GM12872 (cell line): ENCODE measurements around the gene ACTL6B.

Source experiments
- TF ChIP-seq, protein P1 (sequence below): IDR thresholded peaks from 3 replicates; pipeline ENCODE4 v1.5.1; 2011; ENCODE audit warnings: low read depth, mild to moderate bottlenecking, low read length, moderate library complexity; ENCODE audit not compliant: insufficient read depth

ACTL6B gene

DNA sequence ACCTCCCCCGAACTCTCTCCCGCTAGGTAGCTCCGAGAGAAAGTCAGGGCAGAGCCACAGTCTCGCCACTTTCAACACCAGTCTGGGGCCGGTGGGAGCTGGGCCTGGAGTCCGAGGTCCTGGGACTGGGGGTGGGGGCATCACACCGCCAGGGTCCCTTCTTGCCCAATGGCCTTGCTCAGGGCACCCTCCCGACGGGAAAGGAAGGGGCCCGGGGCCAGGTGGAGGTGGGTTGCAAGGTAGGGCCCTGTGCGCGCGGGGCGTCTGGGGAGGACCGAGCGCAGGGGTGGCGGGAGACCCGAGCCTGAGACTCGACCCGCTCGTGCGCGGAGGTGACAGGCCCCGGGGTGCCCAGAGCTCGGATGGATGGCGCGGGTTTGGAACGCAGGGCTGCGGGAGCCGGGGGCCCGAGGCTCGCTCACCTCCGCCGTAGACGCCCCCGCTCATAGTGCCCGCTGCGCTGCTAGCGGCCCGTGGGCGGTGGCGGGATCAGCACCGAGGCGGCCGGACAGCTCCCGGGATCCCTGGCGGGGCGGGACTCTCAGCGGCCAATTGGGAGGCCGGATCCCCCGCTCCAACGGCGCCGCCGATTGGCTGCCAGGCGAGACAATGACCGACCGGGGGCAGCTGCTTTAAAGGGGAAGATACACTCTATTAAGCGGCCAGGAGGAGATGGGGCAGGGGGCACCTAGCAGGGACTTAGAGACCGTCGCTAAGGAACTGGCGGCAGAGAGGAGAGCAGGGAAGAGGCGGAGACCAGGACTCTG, at the start of gene ACTL6B:
Gene ACTL6B (minus strand): TSS at position 541 of the 767 bp plus-strand sequence. CDS start 94 bp downstream, at position 447.
- TF ChIP-seq, protein P1, sequence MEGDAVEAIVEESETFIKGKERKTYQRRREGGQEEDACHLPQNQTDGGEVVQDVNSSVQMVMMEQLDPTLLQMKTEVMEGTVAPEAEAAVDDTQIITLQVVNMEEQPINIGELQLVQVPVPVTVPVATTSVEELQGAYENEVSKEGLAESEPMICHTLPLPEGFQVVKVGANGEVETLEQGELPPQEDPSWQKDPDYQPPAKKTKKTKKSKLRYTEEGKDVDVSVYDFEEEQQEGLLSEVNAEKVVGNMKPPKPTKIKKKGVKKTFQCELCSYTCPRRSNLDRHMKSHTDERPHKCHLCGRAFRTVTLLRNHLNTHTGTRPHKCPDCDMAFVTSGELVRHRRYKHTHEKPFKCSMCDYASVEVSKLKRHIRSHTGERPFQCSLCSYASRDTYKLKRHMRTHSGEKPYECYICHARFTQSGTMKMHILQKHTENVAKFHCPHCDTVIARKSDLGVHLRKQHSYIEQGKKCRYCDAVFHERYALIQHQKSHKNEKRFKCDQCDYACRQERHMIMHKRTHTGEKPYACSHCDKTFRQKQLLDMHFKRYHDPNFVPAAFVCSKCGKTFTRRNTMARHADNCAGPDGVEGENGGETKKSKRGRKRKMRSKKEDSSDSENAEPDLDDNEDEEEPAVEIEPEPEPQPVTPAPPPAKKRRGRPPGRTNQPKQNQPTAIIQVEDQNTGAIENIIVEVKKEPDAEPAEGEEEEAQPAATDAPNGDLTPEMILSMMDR: no peak

DNA sequence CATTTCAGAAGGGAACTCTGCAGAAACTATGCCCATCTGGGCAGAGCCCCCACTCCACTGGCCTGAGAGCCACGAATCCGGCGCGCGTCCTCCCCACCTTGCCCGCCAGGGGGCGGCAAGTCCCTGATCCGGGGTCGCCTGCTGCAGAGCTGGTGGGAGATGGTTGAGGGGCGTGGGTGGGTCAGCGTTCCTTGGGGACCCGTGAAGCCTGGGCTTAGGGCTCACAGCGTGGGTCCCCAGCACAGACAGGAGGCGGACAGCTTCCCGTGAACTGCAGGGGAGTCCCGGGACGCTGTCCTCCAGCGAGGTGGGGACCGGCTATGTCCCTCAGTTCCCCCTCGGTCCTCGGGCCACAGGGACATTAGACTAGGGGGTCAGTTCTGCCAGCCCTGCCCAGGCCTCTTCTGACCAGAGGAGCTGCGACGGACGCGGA, 49.1 kb upstream of the ACTL6B start:
- TF ChIP-seq, protein P1: peak; percentile 94

DNA sequence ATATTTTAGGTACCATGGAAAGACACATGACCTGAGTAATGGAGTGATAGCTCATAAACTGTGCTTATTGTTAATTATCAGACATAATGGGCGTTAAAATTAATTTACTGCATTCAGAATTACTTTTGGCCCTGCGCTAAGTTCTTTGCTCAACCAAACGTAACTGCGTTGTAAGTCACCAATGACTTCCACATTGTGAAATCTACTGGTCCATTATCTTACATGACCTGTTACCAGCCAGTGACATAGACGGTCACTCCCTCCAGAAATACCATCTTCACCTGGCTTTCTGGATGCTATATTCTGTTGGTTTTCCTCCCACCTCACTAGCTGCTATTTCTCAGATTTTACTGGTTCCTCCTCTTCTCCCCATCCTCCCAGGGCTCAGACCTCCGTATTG, 42.8 kb upstream of the ACTL6B start:
- TF ChIP-seq, protein P1: no peak

DNA sequence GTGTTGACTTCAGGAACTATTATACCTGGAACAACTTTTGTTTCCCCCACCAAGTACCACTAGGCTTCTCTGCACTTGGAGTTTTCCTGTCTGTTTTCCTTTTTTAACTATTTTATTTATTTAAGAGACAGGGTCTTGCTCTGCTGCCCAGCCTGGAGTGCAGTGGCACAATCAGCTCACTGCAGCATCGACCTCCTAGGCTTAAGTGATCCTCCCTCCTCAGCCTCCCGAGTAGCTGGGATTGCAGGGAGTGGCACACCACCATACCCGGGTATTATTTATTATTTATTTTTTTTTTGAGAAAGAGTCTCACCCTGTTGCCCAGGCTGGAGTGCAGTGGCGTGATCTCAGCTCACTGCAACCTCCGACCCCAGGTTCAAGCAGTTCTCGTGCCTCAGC, 39.9 kb upstream of the ACTL6B start:
- TF ChIP-seq, protein P1: no peak

DNA sequence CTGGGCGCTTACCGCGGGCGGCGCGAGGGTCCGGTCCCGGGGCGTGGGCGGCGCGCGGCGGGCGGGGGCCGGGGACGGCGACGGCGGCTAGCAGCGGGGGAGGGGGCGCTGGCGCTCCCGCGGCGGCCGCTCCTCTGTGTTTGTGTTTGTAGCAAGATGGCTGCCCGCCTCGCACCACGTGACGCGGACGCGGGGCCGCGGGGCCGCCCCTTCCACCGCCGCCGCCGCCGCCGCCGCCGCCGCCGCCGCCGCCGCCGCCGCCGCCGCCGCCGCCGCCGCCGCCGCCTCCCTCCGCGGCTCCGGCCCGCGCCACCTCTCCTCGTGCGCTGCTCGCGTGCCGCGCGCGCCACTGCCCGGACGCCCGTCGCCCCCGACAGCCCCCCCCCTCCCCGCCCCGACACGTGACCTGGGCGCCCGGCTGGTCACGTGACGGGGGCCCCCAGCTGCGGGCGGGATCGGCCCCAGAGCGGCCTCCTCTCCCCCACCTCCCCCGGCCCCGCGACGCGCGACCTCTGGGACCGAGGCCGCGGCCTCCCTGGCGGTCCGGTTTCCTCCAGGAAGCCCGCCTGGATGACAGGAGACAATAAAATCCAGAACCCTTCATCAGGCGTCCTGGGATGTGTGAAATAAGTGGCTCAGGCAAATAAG, 38.0 kb upstream of the ACTL6B start, which contains the start of gene GIGYF1:
Gene GIGYF1 (minus strand): TSS at position 153 of the 648 bp plus-strand sequence. CDS start 6,012 bp downstream, outside the sequence.
- TF ChIP-seq, protein P1: no peak

DNA sequence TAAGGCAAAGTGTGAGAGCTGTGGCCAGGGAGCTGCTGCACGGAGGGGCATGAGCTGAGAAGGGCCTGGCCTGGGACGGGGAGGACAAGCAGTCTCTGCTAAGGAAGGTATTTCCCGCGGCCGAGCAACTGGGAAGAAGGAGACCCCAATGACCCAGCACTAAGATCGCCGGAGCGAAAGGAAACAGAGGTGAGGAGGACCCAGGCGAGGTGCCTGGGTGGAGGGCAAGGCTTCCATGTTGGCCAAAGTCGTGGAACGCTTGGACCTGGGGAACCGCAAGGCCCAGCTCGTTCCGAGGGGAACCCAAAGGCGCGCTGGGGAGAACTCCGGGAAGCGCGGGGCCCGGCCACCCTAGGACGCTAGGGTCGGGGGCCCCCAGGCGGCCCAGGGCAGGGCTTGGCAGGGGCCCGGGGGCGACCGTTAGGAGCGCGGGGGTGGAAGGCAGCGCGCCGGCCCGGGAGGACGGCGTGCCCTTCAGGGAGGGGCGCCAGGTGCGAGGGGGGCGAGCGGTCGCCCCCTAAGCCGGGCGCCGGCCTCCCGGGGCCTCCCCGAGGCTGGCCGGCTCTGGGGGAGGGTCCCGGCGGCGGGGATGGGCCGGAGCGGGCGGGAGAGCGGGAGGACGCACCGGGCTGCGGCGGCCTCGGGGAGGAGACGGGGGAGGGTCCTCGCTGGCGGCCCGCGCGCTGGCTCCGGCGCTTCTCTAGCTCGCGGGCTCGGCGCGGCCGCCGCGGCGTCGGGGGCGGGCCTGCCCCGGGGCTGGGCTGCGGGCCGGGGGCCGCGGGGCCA, 37.3 kb upstream of the ACTL6B start:
- TF ChIP-seq, protein P1: no peak

DNA sequence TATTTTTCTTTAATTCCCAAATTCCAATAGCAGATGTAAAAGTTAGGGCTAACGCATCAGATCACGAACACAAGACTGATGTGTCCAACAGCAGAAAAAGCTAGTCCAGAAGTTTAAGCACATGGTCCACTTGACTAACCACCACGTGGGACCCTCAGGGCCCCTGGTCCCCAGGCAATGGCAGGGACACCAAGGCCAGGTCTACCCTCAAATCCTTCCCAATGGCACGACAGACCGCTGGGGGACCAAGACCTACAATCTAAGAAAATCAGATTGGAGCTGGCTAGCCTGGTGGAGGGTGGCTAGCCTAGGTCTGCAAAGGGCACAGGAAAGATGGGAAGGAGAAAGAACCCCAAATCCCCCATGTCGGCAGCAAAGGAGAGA, 36.3 kb upstream of the ACTL6B start:
- TF ChIP-seq, protein P1: no peak
